LNCaP clone FGC (cell line): Measurements from ENCODE around the gene LONP1.
"Not testable (repeated sequence)": the region's sequence is repeated elsewhere in the genome, so short reads cannot be mapped to it uniquely, and the experiment has no call there.

Source experiments
- DNase-seq: peaks from one replicate; pipeline ENCODE4 v3.0.0-alpha.2; 2011; ENCODE audit warnings: low read depth
- H3K4me3 ChIP-seq: 2 replicates; pipeline ENCODE4 v1.5.1; 2011; ENCODE audit warnings: mild to moderate bottlenecking, low read depth, low read length, control low read depth
- TF ChIP-seq, protein P1 (sequence below): IDR thresholded peaks from 2 replicates; pipeline ENCODE4 v1.5.1; 2012; ENCODE audit warnings: mild to moderate bottlenecking; ENCODE audit not compliant: control insufficient read depth, insufficient read depth; ENCODE audit errors: extremely low read depth

Gene LONP1

DNA sequence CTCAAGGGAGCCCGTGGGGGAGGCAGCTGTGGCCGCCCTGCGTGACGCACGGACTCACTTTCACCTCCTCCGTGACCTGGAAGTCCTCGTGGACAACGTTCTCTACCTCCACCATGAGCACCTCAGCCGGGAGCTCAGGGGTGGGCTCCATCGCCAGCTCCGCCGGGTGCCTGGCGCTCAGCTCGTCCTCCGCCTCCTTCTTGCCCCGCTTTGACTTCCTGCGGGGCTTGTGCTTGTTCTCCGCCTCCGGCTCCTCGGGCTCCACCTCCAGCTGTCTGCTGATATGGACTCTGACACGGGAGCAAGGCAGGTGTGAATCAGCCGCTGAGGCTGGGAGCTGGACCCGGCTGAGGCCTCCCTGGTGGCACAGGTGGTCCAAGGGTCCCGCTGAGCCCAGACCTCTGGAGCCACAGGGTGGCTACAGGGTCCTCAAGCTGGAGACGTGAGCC is 8.2 kb downstream of the LONP1 start:
- DNase-seq: no peak
- H3K4me3 ChIP-seq: no peak overlapping the region
- TF ChIP-seq, protein P1, sequence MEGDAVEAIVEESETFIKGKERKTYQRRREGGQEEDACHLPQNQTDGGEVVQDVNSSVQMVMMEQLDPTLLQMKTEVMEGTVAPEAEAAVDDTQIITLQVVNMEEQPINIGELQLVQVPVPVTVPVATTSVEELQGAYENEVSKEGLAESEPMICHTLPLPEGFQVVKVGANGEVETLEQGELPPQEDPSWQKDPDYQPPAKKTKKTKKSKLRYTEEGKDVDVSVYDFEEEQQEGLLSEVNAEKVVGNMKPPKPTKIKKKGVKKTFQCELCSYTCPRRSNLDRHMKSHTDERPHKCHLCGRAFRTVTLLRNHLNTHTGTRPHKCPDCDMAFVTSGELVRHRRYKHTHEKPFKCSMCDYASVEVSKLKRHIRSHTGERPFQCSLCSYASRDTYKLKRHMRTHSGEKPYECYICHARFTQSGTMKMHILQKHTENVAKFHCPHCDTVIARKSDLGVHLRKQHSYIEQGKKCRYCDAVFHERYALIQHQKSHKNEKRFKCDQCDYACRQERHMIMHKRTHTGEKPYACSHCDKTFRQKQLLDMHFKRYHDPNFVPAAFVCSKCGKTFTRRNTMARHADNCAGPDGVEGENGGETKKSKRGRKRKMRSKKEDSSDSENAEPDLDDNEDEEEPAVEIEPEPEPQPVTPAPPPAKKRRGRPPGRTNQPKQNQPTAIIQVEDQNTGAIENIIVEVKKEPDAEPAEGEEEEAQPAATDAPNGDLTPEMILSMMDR: no peak

DNA sequence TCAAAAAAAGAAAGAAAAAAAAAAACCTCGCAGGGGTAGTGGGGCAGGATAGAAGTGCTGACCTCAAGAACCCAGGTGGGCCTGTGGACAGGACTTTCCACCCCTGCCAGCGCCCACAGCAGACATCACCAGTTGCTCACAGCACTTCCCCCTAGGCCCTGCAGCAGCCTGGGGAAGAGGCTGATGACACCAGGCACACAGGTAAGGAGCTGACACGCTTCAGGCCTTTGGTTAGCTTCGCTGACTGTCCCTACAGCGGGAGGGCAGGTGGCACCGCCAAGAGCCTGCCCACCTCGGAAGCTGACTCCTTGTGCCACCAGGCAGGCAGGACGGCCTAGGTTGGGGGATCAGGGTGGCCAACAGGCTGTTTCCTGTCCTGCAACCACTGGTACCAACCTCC is 8.9 kb downstream of the LONP1 start:
- DNase-seq: no peak
- H3K4me3 ChIP-seq: no peak overlapping the region
- TF ChIP-seq, protein P1: no peak

DNA sequence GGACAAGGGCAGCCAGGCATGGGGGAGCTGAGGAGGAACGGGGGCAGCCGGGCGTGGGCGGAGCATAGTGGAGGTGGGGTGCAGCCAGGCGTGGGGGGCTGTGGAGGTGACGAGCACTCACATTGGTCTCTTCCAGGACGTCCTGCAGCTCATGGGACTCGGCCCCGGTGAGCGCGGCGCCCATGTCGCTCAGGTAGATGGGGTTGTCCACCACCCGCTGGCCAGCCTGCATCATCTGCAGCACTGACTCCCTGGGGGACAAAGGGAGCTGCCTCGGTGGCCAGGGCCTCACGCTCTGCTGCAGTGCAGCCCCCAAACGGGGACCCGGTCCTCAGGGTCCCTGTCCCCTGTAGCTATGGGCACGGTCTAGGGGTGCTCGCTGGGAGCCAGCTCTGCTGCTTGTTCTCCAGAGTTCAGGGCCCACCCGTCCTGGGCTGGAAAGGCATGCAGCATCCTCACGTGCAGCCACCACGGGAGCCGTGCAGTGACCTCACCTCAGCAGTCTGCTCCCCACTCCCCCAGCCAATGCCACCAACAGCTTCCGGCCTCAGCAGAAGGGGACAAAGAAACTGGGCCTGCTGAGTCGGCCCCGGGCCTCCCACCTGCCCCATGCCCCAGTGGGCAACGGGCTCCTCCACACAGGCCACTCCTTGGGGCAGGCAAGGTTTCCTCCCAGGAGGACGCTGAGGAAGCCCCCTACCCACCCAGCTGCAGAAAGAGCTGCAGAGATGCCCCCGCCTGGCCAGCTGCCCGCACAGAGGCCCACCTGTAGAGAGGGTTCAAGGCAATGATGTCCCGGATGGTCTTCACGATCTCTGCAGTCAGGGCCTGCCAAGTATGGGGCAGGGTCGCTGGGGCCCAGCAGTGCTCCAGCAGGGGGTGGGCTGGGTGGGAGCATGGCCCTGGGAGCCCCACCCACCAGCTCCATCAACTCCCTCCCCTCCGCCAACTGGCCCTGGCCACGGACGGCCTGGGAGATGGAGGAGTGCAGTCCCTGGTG is 12.1 kb downstream of the LONP1 start:
- no peak overlapping the region for H3K4me3 ChIP-seq
- DNase-seq: no peak
- TF ChIP-seq, protein P1: no peak

DNA sequence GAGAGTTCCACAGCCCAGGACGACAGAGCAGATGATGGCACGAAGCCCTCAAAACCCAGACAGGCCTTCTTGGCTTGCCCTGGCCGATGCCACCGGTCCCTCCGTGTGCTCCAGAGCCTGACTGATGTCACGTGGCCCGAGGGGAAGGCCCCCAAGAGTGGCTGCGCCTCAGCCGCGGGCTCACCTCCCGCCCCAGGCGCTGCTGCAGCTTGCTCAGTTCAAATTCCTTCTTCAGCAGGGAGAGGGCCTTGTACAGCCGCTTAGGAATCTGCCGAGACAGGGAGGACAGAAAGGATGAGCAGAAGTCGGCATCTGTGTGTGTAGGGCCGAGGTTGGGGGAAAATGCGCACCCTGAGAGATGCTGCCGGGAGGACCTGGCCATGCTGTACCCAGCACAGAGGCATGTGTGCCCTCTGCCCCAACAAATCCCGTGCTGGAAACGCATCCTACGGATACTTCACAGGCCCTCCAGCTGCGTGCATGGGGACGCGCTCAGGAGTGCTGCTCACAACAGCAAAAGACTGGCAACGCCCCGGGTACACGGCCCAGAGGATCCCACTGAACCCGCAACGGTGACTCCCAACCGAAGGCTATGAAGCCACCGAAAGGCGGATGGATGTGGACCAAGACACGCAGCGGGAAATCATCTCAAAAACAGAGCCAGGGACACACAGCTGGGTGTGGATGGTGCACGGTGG is 12.9 kb downstream of the LONP1 start:
- no peak for DNase-seq
- TF ChIP-seq, protein P1: no peak
- H3K4me3 ChIP-seq: no peak overlapping the region

DNA sequence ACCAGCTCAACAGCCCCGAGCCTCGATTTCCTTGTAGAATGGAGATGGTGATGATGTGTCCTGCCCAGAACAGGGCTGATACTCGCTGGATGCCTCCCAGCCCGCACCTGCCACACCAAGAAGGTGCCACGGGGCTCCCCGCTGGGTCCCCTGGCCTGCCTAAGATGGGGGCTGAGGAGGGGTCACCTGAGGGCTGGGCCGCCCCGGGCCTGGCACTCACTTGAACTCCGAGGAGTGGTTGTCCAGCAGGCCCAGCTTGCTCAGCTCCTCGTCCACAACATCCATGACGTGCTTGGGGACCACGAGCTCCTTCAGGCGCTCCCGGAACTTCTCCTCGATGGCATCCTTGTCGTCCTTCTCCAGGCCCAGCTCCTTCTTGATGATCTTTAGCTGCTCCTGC is 14.4 kb downstream of the LONP1 start:
- no peak overlapping the region for H3K4me3 ChIP-seq
- DNase-seq: no peak
- TF ChIP-seq, protein P1: no peak

DNA sequence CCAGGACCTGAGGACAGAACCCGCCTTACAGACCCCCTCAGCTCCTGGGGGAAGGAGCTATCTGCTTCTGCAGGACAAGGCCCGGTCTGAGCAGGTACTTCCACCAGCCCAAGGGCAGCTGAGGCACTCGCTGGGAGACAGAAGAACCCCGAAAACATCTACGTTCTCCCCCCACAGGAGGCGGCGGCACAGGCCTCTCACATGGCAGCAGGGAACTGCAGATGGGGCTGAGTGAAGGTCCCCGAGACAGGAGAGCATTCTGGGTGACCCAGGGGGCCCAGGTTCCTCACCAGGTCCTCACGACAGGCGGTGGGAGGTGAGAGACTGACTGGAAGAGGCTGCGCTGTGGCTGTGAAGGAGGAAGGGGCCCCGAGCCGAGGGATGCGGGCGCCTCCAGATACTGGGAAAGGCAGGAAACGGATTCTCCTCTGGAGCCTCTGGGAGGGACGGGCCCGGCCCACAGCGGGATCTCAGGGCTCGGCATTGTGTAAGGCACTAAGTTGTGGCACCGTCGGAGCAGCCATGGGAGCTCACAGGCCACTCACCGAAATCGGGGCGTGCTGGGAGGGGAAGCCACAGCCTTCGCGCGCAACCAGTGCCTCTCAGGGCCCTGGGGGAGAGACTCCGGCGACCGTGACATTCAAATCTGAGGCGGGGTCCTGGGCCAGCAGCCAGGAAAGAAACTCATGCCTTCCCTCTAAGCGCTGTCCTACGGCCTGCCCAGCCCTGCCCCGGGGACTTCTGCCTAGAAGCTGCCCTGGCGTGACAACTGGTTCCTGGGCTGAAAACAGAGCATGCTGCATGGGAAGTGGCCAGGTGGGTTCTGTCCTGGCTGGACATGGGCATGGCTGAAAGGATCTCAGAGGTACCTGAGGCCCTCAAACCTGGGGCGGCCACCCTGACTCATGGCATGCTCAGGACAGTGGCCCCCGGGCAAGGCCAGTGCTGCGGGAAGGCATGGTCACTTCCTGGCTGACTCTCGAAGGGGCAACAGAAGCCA is 15.8 kb downstream of the LONP1 start:
- no peak overlapping the region for H3K4me3 ChIP-seq
- DNase-seq: no peak
- TF ChIP-seq, protein P1: no peak

DNA sequence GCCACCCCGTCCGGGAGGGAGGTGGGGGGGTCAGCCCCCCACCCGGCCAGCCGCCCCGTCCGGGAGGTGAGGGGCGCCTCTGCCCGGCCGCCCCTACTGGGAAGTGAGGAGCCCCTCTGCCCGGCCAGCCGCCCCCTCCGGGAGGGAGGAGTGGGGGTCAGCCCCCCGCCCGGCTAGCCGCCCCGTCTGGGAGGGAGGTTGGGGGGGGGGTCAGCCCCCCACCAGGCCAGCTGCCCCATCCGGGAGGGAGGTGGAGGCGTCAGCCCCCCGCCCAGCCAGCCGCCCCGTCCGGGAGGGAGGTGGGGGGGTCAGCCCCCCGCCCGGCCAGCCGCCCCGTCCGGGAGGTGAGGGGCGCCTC is 17.9 kb downstream of the LONP1 start:
- H3K4me3 ChIP-seq, DNase-seq: not testable (repeated sequence)
